HAP-1 (cell line): ENCODE data around the gene INF2.

Source experiments
- DNase-seq, 2 experiments: peaks; one replicate each; pipeline ENCODE4 v3.0.0-alpha.2; 2016 to 2020; ENCODE audit warnings: low spot score in 2 of 2
- H3K27me3 ChIP-seq: fragments of 250-450 bp; sonication (Bioruptor Pico); 2 replicates; pipeline ENCODE4 v1.5.1; 2020; ENCODE audit warnings: low read depth, mild to moderate bottlenecking, moderate library complexity
- H3K36me3 ChIP-seq: fragments of 250-450 bp; sonication (Bioruptor Pico); replicated peaks from 2 replicates; pipeline ENCODE4 v1.5.1; 2020; ENCODE audit warnings: mild to moderate bottlenecking
- H3K4me1 ChIP-seq: fragments of 250-450 bp; sonication (Bioruptor Pico); 2 replicates; pipeline ENCODE4 v1.5.1; 2020; ENCODE audit warnings: mild to moderate bottlenecking
- H3K4me3 ChIP-seq: fragments of 250-450 bp; sonication (Bioruptor Pico); 2 replicates; pipeline ENCODE4 v1.5.1; 2020; ENCODE audit warnings: mild to moderate bottlenecking, moderate library complexity
- H3K9me3 ChIP-seq: fragments of 250-450 bp; sonication (Bioruptor Pico); 2 replicates; pipeline ENCODE4 v1.5.1; 2020; ENCODE audit warnings: mild to moderate bottlenecking, moderate library complexity
- in situ Hi-C: fragments of 300-500 bp; cut with MboI; formaldehyde crosslinking; loops from 3 replicates; pipeline ENCODE4 v1.14.3; 2020; ENCODE audit warnings: low sequenced_read_pairs, inconsistent platforms, mixed read lengths

Gene INF2

DNA sequence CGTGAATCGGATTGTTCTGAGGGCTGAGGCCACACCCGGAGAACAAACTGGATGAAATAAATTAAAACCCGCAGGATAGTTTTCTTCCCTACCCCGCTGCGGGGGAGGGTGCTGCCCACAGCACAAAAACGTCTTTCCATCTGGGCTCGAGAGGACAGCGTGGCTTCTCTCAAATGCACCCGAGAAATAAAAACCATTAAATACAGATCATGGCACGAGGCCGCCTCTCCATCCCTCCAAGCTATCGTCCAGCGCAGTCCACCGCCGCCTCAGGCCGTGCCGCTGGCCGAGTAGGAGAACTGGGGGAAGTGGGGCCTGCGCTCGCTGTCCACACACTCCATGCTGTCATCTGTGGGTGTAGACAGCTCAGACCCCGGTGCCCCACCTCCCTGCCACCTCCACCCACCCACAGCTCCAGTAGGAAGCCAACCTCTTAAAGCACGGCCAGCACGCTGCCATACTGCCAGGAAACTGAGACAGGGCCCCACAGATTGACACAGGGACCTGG lies 80.7 kb downstream of the INF2 start:
- H3K27me3 ChIP-seq: no peaks in the 10 kb centered on the region
- H3K4me3 ChIP-seq: no peak overlapping the region
- in situ Hi-C loops: no loop called here
- peaks cover 40% of the 10 kb centered on the region for H3K36me3 ChIP-seq
- H3K4me1 ChIP-seq: peaks cover 4% of the 10 kb centered on the region
- H3K9me3 ChIP-seq: no peaks in the 10 kb centered on the region
- no peak for DNase-seq

DNA sequence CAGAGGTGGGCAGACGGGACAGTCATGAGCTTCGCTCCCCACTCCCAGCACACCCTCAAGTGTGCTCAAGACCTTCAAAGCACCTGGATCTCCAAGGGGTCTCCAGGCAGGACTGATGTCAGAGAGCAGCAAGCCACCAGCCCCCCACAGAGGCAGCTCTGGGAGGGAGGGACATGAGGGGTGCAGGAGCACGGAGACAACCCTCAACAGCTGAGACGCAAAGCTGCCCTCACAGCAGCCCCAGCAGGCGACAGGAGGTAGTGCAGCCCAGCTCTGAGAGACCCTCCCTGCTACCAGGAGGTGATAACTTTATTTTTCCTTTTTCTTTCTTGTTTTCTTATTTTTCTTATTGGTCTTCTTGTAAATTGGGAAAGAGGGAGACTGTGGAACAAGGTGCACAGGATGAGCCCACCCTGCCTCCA lies 81.4 kb downstream of the INF2 start:
- DNase-seq: peak in 1 of 2 experiments; percentile 37
- H3K27me3 ChIP-seq: no peaks in the 10 kb centered on the region
- no peaks in the 10 kb centered on the region for H3K9me3 ChIP-seq
- H3K36me3 ChIP-seq: peaks cover 44% of the 10 kb centered on the region
- in situ Hi-C loops: no loop called here
- H3K4me3 ChIP-seq: no peak overlapping the region
- H3K4me1 ChIP-seq: peaks cover 4% of the 10 kb centered on the region

DNA sequence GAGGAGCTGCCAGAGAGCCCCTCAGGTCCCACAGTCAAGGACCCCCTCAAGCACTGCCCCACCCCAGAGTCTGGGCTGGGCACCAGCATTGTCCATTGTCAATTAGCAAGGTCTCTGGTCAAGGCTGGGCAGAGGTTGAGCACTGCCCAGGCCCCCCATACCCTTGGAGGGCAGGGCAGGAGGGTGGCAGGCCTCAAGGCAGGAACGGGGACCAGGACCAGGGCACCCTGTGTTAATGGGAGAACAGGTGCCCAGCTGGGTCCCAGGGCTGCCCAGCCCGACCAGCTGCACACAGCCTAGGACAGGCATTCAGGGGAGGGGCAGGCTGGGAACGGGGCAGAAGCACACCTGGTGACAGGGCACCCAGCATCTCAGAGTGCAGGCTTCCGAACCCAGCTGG lies 82.0 kb downstream of the INF2 start:
- H3K36me3 ChIP-seq: peaks cover 46% of the 10 kb centered on the region
- in situ Hi-C loops: no loop called here

More for the DNA sequence above, 82.0 kb downstream of the INF2 start:
- DNase-seq: no peak
- no peaks in the 10 kb centered on the region for H3K27me3 ChIP-seq
- peaks cover 4% of the 10 kb centered on the region for H3K4me1 ChIP-seq
- H3K9me3 ChIP-seq: no peaks in the 10 kb centered on the region
- no peak overlapping the region for H3K4me3 ChIP-seq
